IMR-90 (cell line): ENCODE data around the gene CFAP161.

Experiments used
- CEBPB ChIP-seq: IDR thresholded peaks from 2 replicates; pipeline ENCODE4 v1.6.1; 2012; ENCODE audit warnings: low read depth, low read length, improper control_type of control experiment
- CHD1 ChIP-seq: IDR thresholded peaks from 2 replicates; pipeline ENCODE4 v1.6.1; 2012; ENCODE audit warnings: low read depth, low read length, improper control_type of control experiment
- MAFK ChIP-seq: IDR thresholded peaks from 2 replicates; pipeline ENCODE4 v1.6.1; 2012; ENCODE audit warnings: low read depth, low read length, improper control_type of control experiment
- MAZ ChIP-seq: IDR thresholded peaks from 2 replicates; pipeline ENCODE4 v1.6.1; 2012; ENCODE audit warnings: low read depth, mild to moderate bottlenecking, low read length, improper control_type of control experiment, moderate library complexity, borderline replicate concordance
- POLR2A ChIP-seq: IDR thresholded peaks from 2 replicates; pipeline ENCODE4 v1.6.1; 2012; ENCODE audit warnings: mild to moderate bottlenecking, low read depth, low read length
- TF ChIP-seq, protein P1 (sequence below): conservative IDR thresholded peaks from 2 replicates; pipeline ENCODE4 v1.5.1; 2012; ENCODE audit warnings: mild to moderate bottlenecking, low read depth, low read length, improper control_type of control experiment

DNA sequence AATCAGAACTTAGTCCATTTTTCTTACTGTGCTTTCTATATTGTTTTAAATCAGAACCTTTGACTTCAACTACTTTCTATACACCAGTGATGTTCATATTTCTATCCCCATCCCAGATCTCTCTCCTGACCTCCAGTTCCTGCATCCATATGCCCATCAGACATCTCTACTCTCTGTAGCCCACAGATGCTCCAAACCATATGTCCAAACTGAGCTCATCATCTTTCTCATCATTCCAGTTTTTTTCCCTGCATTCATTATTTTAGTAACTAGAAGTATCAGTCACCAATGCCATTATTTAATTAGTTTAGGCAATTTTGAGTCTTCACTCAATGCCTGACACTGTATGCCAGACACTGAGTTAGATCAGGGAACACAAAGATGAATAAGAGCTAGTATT, 37.2 kb downstream of the CFAP161 start:
- no peak for TF ChIP-seq POLR2A
- TF ChIP-seq, protein P1, sequence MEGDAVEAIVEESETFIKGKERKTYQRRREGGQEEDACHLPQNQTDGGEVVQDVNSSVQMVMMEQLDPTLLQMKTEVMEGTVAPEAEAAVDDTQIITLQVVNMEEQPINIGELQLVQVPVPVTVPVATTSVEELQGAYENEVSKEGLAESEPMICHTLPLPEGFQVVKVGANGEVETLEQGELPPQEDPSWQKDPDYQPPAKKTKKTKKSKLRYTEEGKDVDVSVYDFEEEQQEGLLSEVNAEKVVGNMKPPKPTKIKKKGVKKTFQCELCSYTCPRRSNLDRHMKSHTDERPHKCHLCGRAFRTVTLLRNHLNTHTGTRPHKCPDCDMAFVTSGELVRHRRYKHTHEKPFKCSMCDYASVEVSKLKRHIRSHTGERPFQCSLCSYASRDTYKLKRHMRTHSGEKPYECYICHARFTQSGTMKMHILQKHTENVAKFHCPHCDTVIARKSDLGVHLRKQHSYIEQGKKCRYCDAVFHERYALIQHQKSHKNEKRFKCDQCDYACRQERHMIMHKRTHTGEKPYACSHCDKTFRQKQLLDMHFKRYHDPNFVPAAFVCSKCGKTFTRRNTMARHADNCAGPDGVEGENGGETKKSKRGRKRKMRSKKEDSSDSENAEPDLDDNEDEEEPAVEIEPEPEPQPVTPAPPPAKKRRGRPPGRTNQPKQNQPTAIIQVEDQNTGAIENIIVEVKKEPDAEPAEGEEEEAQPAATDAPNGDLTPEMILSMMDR = no peak
- TF ChIP-seq MAFK = no peak
- TF ChIP-seq CEBPB = no peak
- no peak for TF ChIP-seq CHD1
- no peak for TF ChIP-seq MAZ
